SK-N-SH (cell line): ENCODE data around the gene CYFIP2. TPM values are rescaled to one million over a fixed set of nuclear protein-coding genes. Genes with fewer than 3 reads are reported as not detected.

ENCODE experiments used
- CTCF ChIA-PET: fragments of 300-600, 350-600 bp; formaldehyde crosslinking; extraction: SDS; loops from one replicate; lab custom pipeline; 2021; lab: Yijun Ruan, JAX
- POLR2A ChIA-PET: fragments of 350-600 bp; sonication (Branson Sonifier 250); formaldehyde crosslinking; extraction: SDS; loops from one replicate; lab custom pipeline; 2020; ENCODE audit warnings: antibody characterized with exemption, inconsistent platforms; lab: Yijun Ruan, JAX
- DNase-seq: peaks from one replicate; pipeline ENCODE4 v3.0.0; 2012
- H2AFZ ChIP-seq: fragments of 200-600 bp; sonication (generic); 2 replicates; pipeline ENCODE4 v1.8.1; 2016; ENCODE audit warnings: antibody characterized with exemption, mild to moderate bottlenecking, low read depth
- H3F3A ChIP-seq: fragments of 200-600 bp; sonication (generic); replicated peaks from 2 replicates; pipeline ENCODE3; 2016; ENCODE audit warnings: antibody characterized with exemption, mild to moderate bottlenecking; ENCODE audit not compliant: insufficient read depth
- H3K27ac ChIP-seq, 2 experiments: fragments of 200-500 bp in 1 of 2; fragments of 200-600 bp in 1 of 2; sonication (Bioruptor generic) in 1 of 2; sonication (generic), shearing (Covaris generic) in 1 of 2; 2 replicates each; pipeline versions ENCODE4 v1.5.1 to v1.6.1; 2014 to 2016; ENCODE audit warnings: low read depth in 2 of 2, inconsistent platforms in 1 of 2, low read length in 1 of 2, mild to moderate bottlenecking in 1 of 2, mixed read lengths in 1 of 2
- H3K27me3 ChIP-seq: fragments of 200-600 bp; sonication (generic), shearing (Covaris generic); 2 replicates; pipeline ENCODE4 v1.6.1; 2016; ENCODE audit warnings: mixed run types; ENCODE audit not compliant: insufficient read depth
- H3K36me3 ChIP-seq, 2 experiments: fragments of 200-500 bp in 1 of 2; fragments of 200-600 bp in 1 of 2; sonication (Bioruptor generic) in 1 of 2; sonication (generic) in 1 of 2; replicated peaks in 1 of 2; 2 replicates each; pipeline versions ENCODE3 to v1.5.1; 2014 to 2016; ENCODE audit warnings: low read length in 1 of 2, mild to moderate bottlenecking in 1 of 2; ENCODE audit not compliant: insufficient read depth in 2 of 2, control insufficient read depth in 1 of 2
- H3K4me1 ChIP-seq, 2 experiments: fragments of 200-500 bp in 1 of 2; fragments of 200-600 bp in 1 of 2; sonication (Bioruptor generic) in 1 of 2; sonication (generic), shearing (Covaris generic) in 1 of 2; 2 replicates each; pipeline versions ENCODE4 v1.5.1 to v1.6.1; 2014 to 2016; ENCODE audit warnings: low read depth in 1 of 2, low read length in 1 of 2, mixed run types in 1 of 2; ENCODE audit not compliant: insufficient read depth in 2 of 2, control insufficient read depth in 1 of 2
- H3K4me2 ChIP-seq: fragments of 200-600 bp; sonication (generic), shearing (Covaris generic); 2 replicates; pipeline ENCODE4 v1.6.1; 2017; ENCODE audit warnings: mixed run types
- H3K4me3 ChIP-seq, 2 experiments: fragments of 200-500 bp in 1 of 2; fragments of 200-600 bp in 1 of 2; sonication (Bioruptor generic) in 1 of 2; sonication (generic), shearing (Covaris generic) in 1 of 2; 2 replicates each; pipeline versions ENCODE4 v1.5.1 to v1.8.1; 2014 to 2016; ENCODE audit warnings: low read depth in 2 of 2, inconsistent platforms in 1 of 2, low read length in 1 of 2, mild to moderate bottlenecking in 1 of 2, mixed read lengths in 1 of 2, moderate library complexity in 1 of 2
- H3K79me2 ChIP-seq: fragments of 200-600 bp; sonication (generic); 2 replicates; pipeline ENCODE4 v1.8.1; 2017; ENCODE audit warnings: mild to moderate bottlenecking; ENCODE audit not compliant: insufficient read depth
- H3K9ac ChIP-seq: fragments of 200-600 bp; sonication (generic); 2 replicates; pipeline ENCODE4 v1.6.1; 2017; ENCODE audit warnings: mixed run types
- H3K9me2 ChIP-seq: fragments of 200-600 bp; sonication (generic); 2 replicates; pipeline ENCODE4 v1.6.1; 2017; ENCODE audit warnings: mixed run types
- H3K9me3 ChIP-seq: fragments of 200-600 bp; sonication (generic); 2 replicates; pipeline ENCODE4 v1.6.1; 2017; ENCODE audit warnings: mixed run types, mild to moderate bottlenecking, moderate library complexity
- H4K20me1 ChIP-seq: fragments of 200-600 bp; sonication (generic); 2 replicates; pipeline ENCODE4 v1.6.1; 2017; ENCODE audit warnings: mild to moderate bottlenecking, mixed run types; ENCODE audit not compliant: insufficient read depth
- CHD2 ChIP-seq: fragments of 150-350 bp; IDR thresholded peaks from 2 replicates; pipeline ENCODE4 v1.6.1; 2018; ENCODE audit warnings: low read length; ENCODE audit not compliant: partially characterized antibody
- ELF1 ChIP-seq: IDR thresholded peaks from 2 replicates; pipeline ENCODE4 v1.4.0; 2012
- EP300 ChIP-seq, 2 experiments: IDR thresholded peaks; 2 replicates each; pipeline versions ENCODE4 v1.4.0 to v1.6.1; 2012; ENCODE audit warnings: borderline replicate concordance in 1 of 2, low read depth in 1 of 2, low read length in 1 of 2
- EZH2phosphoT487 ChIP-seq: fragments of 200-600 bp; sonication (generic); IDR thresholded peaks from 2 replicates; pipeline ENCODE4 v1.6.1; 2017; ENCODE audit warnings: low read depth, mixed run types, mild to moderate bottlenecking, antibody characterized with exemption, moderate library complexity, borderline replicate concordance
- FOXJ3 ChIP-seq: sonication (generic); formaldehyde crosslinking; IDR thresholded peaks from 2 replicates; pipeline ENCODE4 v1.5.1; 2020; ENCODE audit warnings: mild to moderate bottlenecking, missing genetic modification reagents
- GATA2 ChIP-seq: sonication (generic); formaldehyde crosslinking; IDR thresholded peaks from 2 replicates; pipeline ENCODE4 v1.5.0; 2020; ENCODE audit warnings: mild to moderate bottlenecking, missing genetic modification reagents
- JUND ChIP-seq: IDR thresholded peaks from 2 replicates; pipeline ENCODE4 v1.4.0; 2012
- MAX ChIP-seq: IDR thresholded peaks from 2 replicates; pipeline ENCODE4 v1.4.0; 2012; ENCODE audit warnings: low read depth
- MEF2A ChIP-seq: IDR thresholded peaks from 2 replicates; pipeline ENCODE4 v1.4.0; 2012; ENCODE audit warnings: low read depth, borderline replicate concordance
- NRF1 ChIP-seq: IDR thresholded peaks from 2 replicates; pipeline ENCODE4 v1.6.1; 2012; ENCODE audit warnings: low read depth, mild to moderate bottlenecking, low read length
- PBX3 ChIP-seq: IDR thresholded peaks from 2 replicates; pipeline ENCODE4; 2012
- POLR2AphosphoS5 ChIP-seq: IDR thresholded peaks from 2 replicates; pipeline ENCODE4 v1.6.1; 2012; ENCODE audit warnings: low read depth, low read length
- RAD21 ChIP-seq: IDR thresholded peaks from 2 replicates; pipeline ENCODE4 v1.6.1; 2012; ENCODE audit warnings: mild to moderate bottlenecking, low read length
- SIN3A ChIP-seq: IDR thresholded peaks from 2 replicates; pipeline ENCODE4 v1.6.1; 2012; ENCODE audit warnings: low read depth, mild to moderate bottlenecking, low read length, moderate library complexity, borderline replicate concordance
- SMC3 ChIP-seq: IDR thresholded peaks from 2 replicates; pipeline ENCODE4 v1.6.1; 2012; ENCODE audit warnings: low read depth, low read length, improper control_type of control experiment
- USF1 ChIP-seq: IDR thresholded peaks from 2 replicates; pipeline ENCODE4 v1.4.0; 2012; ENCODE audit warnings: low read depth, borderline replicate concordance
- USF2 ChIP-seq: fragments of 150-350 bp; IDR thresholded peaks from 2 replicates; pipeline ENCODE4 v1.6.1; 2017; ENCODE audit warnings: antibody characterized with exemption, low read length, low read depth, borderline replicate concordance
- ZBTB33 ChIP-seq: IDR thresholded peaks from 2 replicates; pipeline ENCODE4 v1.4.0; 2012; ENCODE audit warnings: low read depth, borderline replicate concordance
- WGBS: methylation state at CpG from one replicate; pipeline ENCODE4 v1.1.6; 2017; ENCODE audit warnings: low lambda C conversion rate; 5-methylcytosine and 5-hydroxymethylcytosine counted together
- polyA plus RNA-seq, 3 experiments: library from polyadenylated mRNA; depleted of rRNA; stranded (reverse); fragments of >200 nt; gene quantifications; 2 replicates each; pipeline ENCODE4 v1.2.3, GENCODE V29; 2012

Gene CYFIP2
- polyA plus RNA-seq, 1 of the 3 experiments (the other 2 are of a cell fraction), result 20.1 TPM

- TF ChIP-seq FOXJ3 (no peak), ELF1 (no peak), NRF1 (no peak), JUND (no peak), RAD21 (no peak)
Measured at GRCh38 chr5:157217289-157218024, 48.5 kb upstream of the CYFIP2 start (continued).

- Histone ChIP-seq H3K4me3 (no peak overlapping the region), H3K9me2 (no peaks in the 10 kb centered on the region), H3K9me3 (no peaks in the 10 kb centered on the region), H3K4me2 (no peak overlapping the region), H3K36me3 (no peaks in the 10 kb centered on the region), H2AFZ (no peak overlapping the region), H3K27me3 (no peaks in the 10 kb centered on the region), H3K27ac (no peak overlapping the region), H3F3A (no peaks in the 10 kb centered on the region), H3K9ac (no peak overlapping the region), H3K79me2 (no peaks in the 10 kb centered on the region), H4K20me1 (no peaks in the 10 kb centered on the region), H3K4me1 (no peaks in the 10 kb centered on the region)
- CTCF ChIA-PET, result no interaction called here
- WGBS, result 56% methylated on average over 9 of the region's 9 CpGs
- TF ChIP-seq EZH2phosphoT487 (no peak), NRF1 (no peak), MAX (no peak), RAD21 (no peak), CHD2 (no peak), MEF2A (no peak), USF2 (no peak), SIN3A (no peak), PBX3 (no peak), EP300 (IDR thresholded peaks at IDR 0.05; ENCODE audit: borderline replicate concordance in 1 of 2, low read depth in 1 of 2, low read length in 1 of 2) (no peak), SMC3 (no peak), USF1 (no peak), ZBTB33 (no peak), JUND (no peak), GATA2 (CRISPR knock-in tag) (no peak), POLR2AphosphoS5 (no peak)
- DNase-seq, result no peak
- POLR2A ChIA-PET, result no interaction called here
Measured at GRCh38 chr5:157219491-157220271, 46.2 kb upstream of the CYFIP2 start.
